HG03097 (cell line): ENCODE data around the gene PPFIA2.

ENCODE experiments used
- ATAC-seq: cut with Tn5 transposase; IDR thresholded peaks from one replicate; pipeline ENCODE4 v1.9.1; 2021; ENCODE audit not compliant: unreplicated experiment, low FRiP score

PPFIA2 gene

DNA sequence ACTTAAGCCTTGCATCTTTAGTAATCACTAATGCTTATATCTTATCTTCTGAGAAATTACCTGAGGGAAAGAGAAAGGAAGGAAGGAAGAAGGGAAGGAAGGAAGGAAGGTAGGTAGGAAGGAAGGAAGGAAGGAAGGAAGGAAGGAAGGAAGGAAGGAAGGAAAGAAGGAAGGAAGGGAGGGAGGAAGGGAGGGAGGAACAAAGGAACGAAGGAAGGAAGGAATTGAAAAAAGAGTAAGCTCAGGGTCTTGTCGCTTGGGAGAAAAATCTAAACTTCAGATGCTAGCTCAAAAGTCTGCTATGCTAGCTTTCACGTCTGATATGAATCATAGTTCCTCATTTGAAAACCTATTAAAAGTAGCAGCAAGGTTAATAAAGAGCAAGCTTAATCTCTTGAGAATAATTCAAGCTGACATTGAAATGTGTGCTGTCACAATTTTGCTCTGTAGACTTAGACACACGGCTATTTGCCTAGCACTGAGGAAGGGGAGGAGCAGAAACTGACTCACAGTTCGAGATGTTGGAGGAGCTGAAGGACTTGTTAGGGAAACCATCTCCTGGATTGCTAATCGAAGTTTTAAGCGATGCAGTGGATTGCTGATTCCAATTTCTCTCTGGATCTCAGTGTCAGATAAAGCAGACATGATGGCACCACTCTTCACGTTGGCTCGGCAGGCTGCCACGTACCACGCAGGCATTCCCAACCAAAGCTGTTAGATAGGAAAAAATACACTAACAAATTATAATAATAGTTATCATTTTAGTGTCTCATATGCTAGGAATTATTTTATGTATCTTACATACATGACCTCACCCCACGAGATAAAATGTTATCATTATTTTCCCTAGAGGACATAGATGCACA is 464.6 kb downstream of the PPFIA2 start:
- no peak for ATAC-seq

DNA sequence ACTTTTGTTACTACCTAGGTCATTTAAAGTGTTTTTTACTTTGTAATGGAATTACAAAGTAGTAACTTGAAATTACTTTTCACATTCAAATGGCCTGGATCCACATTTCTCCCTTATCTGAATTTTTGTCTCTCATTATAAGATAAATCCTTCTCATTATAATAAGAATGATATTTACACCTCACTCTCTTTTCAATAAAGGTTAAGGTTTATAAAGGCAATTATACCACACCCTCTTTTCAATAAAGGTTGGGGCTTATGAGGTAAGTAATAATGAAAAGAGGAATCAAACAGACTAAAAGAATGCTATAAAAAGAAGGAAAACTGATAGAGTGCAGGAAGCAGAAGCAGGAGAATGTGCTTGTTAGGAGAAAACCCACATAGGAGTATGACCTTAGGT is 470.5 kb downstream of the PPFIA2 start:
- no peak for ATAC-seq

DNA sequence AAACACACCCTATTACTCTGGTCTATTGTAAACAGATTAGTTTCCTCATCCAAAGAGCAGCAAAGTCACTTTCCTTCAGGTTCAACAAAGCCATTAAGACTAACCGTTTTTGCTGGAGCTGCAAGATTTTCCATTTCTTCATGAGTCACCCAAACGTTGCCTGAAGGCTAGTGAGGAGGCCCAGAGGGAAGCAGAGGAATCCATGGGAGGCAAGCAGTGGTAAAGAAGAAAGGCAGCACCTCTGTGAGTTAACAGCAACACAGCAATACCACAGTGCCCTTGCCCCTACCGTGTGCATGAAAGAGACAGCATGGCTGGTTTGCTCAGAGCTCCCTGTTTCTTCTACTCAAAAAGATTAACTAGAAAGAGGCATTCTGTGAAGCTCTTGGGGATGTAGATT is 475.0 kb downstream of the PPFIA2 start:
- ATAC-seq, result no peak

DNA sequence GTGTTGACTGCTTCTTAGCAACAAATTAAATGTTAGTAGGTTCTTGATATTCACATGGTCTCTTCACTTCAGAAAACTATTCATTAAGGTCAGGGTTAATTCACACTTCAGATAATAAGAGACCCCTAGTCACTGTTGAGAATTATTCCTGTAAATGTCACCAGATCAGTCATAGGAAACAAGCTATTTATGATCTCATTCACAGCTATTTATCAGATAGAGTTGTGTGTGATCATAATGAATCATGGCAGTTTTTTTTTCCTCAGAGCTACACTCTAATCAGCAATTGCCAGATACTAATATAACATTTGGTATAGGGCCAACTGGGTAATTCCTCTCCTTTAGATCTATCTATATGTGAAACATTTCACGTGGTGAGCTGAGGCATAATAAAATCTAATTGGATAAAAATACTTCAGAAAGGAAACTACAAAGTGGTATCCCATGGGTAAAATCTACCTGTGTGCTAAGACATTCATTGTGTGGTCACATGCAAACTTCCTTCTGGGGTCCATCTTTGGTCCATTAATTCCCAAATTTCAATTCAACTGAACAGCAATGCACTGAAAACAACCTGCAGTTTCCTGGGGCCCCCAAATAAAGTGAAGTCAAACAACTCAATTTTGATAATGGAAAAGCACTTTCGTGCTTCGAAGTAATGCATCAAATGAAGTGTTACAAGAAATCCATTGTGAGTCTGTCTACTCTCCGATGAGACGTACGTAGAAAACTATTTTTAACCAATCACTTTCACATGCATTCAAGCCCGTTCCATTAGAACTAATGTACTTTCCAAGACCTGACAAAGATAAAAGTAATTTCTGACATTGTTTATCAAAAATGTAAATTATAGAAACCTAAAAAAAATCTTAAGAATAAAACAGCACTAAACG is 484.3 kb downstream of the PPFIA2 start:
- ATAC-seq, result no peak

DNA sequence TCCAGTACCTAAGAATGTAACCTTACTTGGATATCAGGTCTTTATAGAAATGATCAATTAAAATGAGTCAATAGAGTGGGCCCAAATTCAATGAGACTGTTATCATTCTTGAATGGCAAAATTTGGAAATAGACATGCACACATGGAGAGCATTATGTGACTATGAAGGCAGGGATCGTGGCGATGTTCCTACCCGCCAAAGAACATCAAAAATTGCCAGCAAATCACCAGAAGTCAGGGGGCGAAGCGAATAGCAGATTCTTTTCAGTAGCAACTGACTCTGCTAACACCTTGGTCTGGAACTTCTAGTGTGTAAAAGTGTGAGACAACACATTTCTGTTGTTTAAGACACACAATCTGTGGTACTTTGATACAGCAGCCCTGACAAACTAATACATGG is 488.8 kb downstream of the PPFIA2 start:
- ATAC-seq, result no peak

DNA sequence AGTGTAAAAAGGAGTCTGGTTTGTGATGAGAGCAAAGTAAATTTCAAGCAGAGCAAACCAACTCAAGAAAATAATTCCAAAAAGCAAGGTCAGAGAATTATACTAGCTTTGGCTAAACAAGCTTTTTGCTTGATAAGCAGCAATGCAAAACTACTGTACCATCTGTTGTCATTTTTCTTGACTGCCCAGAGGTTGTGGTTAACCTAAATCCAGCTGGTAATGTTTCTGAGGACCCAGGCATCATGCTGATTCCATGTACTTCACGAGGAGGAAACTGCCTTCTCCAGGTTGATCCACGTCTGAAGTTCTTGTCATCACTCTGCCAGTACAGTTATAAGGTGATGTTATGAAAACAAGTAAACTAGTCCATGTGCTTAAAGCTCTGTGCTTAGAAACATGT is 496.1 kb downstream of the PPFIA2 start:
- no peak for ATAC-seq

DNA sequence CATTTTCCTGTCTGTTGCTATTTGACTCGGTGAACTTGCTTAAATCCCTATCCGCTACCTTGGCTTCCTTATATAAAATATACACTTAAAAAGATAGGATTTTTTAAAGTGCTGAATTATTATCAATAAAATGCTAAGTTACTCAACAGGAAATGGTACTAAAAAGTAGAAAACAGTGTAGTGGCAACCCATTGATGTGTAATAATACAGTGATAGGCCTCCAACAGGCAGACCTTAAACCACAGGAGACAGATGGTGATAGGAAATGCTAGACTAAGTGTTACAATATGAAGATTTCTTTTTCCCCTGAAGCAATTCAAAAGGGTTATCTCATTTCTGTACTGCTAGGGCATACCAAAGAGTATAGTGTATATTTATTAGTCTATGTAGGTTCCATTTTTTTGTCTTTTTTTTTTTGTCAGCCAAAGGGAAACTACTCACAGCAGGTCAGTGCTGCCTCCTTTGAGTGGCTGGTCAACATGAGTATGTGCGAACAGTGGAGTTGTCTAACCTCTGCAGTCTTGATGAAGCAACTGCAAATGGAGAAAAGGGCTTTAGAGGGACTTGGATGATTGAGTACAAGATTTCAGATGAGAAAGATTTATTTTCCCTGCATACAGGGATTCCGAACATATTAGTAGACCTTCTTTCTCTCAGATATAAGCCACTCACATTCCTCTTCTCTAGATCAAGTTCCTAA is 497.5 kb downstream of the PPFIA2 start:
- ATAC-seq, result no peak

DNA sequence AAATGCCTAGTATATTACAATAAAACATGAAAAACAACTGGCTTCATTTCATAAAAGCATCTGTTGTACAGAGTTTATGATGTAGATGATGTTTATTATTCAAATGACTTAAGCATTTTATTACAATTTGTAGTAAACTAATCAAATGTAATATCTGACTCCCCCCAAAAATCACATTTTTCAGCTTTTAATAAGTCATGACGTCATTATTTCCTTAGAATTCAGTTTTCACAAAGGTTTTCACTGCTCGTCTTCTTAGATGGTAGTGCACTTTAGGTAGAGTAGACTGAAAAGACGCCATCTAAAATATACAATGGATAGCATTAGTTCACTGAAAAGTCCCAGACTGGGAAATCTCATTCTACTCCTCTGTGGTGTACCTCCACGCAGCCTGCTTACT is 499.8 kb downstream of the PPFIA2 start:
- no peak for ATAC-seq

DNA sequence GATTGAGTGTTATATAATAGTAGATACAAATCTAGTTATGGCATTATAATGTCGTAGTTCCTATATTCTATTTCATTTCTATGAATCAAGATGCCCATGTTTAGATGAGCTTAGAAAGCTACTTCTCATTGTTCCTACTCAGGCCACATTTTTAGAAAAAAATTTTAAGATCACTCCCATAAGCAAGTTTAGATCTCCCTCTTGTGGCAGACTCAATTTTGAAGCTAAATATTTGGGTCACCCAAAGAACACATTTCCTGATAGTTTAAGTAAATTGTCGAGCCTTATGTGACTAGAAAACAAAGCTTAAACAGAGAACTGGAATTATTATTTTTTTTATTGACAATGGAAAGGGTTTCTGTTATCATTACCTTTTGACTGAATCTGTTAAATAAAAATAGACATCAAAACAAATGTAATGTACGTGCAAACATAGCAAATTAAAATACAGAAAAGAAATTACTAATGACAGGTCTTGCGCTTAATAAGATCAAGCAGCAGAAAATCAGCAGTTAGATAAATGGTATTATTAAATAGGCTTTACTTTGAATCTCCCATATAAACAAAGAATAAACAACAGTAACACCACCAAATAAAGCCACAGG is 501.1 kb downstream of the PPFIA2 start:
- no peak for ATAC-seq

DNA sequence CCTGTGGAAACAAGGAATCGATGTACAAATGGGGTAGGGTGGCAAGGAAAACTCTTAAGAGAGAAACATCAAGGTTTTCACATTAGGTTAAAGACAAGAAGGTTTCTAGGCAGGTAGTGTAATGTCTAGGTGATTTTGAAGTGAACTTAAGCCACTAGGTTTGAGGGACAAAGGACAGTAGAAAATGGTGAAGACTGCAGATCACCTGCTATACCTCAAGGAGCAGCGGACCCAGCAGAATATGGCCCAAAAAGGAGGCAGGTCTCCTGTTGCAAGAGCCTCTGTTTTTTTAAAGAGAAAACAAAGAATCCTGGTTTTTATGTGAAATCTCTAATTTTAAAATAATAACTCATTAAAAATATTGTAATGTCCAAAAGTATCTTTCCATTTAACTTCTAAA is 503.2 kb downstream of the PPFIA2 start:
- no peak for ATAC-seq

DNA sequence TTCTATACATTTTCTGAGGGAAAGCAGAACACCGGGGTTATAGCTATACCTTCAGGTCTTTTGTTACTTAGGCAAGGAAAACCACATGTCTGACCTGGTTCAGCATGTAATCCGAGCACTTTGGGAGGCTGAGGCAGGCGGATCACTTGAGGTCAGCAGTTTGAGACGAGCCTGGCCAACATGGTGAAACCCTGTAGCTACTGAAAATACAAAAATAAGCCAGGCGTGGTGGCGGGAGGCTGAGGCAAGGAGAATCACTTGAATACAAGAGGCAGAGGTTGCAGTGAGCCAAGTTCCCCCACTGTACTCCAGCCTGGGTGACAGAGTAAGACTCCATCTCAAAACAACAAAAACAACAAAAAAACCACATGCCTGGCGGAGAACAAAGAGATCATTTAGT is 503.7 kb downstream of the PPFIA2 start:
- no peak for ATAC-seq

DNA sequence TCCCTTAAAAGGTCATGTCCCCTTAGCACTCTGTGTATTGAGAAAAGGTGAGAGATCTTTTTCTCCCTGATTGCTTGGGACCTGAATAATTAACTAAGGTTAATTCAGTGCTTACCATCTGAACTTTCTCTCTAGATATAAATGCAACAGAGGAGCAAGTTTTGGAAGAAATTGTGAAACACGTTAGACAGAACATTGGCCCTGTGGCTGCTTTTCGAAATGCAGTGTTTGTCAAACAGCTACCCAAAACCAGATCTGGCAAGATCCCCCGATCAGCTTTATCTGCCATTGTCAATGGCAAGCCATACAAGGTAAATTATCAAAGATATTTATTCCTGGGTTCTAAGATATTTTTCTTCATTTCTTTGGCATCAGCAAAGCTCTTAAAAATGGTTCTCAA is 505.8 kb downstream of the PPFIA2 start:
- no peak for ATAC-seq

DNA sequence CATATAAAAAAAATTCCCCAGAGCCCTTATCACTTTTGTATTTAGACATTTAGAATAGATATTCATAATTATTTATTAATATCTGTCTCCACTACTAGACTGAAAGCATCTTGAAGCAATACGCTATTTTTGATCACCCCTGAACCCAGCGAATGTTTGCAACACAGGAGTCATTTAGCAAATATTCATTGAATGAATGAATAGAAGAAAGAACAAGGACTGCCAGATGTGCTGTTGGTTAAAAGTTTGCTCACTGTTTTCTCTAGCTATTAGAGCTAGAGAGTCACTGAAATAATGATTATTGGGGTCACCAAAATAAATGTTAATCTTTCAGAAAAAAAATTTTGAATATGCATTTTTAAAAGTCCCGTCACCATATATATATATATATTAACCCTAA is 506.9 kb downstream of the PPFIA2 start:
- no peak for ATAC-seq

DNA sequence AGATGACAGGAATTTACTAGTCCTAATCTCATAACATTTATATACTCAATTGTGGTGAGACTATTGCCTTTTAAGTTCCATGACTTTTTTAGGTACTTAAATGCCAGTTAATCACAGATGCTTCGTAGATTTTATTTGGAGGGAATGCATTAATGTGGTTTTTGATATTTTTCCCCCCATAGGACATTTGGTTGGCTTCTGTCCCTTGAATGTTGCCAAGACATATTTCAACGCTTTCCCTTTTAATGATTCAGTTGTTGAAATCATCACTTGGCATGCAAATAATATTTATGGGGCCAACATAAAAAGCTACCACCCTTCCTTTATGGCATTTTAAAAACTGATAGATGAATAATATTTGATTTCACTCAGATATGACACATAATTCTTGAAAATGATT is 509.2 kb downstream of the PPFIA2 start:
- ATAC-seq, result no peak

DNA sequence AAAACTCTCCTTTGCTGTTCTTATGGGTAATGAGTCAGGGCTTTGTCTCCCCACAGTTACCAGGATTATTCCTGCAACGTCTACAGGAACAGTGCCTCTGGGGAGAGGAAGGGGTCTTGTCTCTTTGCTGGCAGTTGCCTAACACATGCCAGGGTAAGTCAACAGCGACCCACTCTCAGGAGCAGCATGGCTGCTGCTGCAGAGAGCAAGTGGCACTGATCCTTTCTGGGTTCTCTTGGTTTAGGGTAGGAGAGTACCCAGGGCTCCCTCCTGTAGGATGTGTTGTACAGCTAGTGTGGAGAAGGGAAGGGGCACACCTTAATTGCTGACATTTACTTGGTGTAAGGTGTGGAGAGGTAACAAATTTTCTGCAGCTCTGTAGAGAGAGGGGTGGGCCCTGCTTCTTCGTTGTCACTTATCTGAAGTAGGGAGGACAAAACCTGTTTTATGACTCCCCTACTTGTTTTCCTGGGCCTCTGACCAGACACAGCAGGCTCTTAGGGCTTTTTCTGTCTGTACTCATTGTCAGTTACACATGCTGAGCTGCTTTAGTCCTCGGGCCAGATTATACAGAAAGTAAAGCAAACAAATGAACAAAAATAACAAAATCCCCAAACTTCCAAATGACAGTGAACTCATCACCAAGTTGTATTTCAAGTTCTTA is 513.1 kb downstream of the PPFIA2 start:
- ATAC-seq, result no peak

DNA sequence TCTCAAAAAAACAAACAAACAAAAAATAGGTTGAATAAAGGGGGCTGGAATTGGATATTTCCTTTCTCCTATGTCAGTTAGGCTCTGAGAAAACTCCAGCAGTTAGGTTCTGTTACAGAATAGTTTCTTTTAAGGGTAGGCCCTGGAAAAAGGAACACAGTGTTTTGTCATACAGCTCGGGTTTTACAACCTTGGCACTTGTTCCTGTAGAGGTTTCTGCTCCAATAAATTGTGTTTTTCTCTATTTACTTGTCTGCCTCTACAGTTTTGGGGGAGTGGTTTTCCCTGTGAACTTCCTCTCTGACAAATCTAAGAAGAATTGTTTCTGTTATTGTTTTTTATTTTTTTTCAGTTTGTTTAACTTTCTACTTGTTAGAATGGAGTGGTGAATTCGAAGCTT is 513.7 kb downstream of the PPFIA2 start:
- ATAC-seq, result no peak

DNA sequence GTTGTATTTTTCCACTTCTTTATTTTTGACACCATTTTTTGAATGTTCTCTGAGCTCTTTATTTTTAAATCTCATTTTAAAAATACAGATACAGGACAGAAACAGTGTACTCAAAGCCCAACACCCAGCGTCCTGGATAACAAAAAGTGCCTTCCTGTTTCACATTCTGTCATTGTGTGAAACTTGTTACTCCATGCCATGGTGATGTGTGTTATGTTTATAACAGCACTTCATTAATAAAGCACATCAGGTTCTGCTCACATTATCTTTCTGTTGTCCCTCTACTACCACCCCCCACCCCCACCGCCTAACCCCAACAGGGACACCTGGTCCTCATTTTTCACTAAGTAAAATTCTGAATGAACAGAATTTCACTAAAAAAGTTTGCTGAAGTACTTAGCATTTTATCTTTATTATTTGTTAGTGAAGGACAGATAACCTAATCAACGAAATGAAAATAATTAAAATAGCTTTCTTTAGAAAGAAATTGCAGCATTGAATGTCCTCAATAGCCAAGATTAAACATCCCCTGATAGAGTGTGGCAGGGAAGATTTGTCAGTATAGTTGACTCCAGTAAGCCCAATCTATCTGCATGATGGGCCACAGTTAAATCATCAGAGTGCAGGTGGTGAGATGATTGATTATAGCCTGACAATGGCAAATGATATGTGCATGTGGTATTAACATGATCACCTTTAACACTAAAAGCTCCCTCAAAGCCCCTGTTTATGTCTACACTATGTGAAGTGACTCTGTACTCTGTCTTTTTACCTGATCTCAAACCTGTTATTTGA is 527.4 kb downstream of the PPFIA2 start:
- no peak for ATAC-seq

DNA sequence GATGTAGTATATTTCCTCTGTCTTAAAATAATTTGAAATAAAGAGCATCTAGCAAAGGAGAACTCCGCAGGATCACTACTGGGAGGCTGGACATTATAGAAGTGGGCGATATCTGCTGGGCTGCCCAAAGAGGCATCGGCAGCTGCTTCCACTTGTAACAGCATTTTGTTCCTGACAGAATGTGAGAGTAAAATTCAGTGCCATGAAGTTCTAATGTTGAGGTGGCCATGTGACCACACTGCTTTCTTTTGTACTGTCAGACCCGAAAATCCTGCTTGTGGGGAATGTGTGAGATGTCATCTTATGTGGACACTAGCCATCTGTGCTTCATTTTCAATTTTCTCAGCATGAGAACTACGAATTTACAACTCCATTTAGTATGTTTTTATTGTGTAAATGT is 529.4 kb downstream of the PPFIA2 start:
- no peak for ATAC-seq

DNA sequence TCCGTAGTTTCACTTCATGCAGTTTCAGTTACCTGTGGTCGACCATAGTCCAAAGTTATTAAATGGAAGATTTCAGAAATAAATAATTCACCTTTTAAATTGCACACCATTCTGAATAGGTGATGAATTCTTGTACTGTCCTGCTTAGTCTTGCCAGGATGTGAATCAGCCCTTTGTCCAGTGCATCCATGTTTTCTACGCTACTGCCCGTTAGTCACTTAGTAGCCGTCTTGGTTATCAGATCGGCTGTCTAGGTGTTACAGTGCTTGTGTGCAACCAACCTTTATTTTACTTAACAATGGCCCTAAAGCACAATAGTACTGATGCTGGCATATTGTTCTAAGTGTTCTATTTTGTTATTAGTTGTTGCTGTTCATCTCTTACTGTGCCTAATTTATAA is 534.5 kb downstream of the PPFIA2 start:
- no peak for ATAC-seq
